K562 (cell line): ENCODE results near the gene LY6G6C. TPM values are rescaled to one million over a fixed set of nuclear protein-coding genes. Genes with fewer than 3 reads are reported as not detected.

Experiments used
- ATF3 ChIP-seq, 2 experiments: fragments of 450-650 bp in 1 of 2; sonication (generic) in 1 of 2; formaldehyde crosslinking in 1 of 2; IDR thresholded peaks in 1 of 2; conservative IDR thresholded peaks in 1 of 2; 2 replicates each; pipeline versions ENCODE4 v1.6.1 to v1.8.1; 2016 to 2023; ENCODE audit warnings: mild to moderate bottlenecking in 2 of 2, moderate library complexity in 2 of 2, inconsistent platforms in 1 of 2, missing genetic modification reagents in 1 of 2
- BCOR ChIP-seq: fragments of 450-650 bp; IDR thresholded peaks from 2 replicates; pipeline ENCODE4 v1.6.1; 2016
- DACH1 ChIP-seq: fragments of 450-650 bp; IDR thresholded peaks from 2 replicates; pipeline ENCODE4 v1.6.1; 2018; ENCODE audit not compliant: partially characterized antibody
- DDX20 ChIP-seq: fragments of 450-650 bp; IDR thresholded peaks from 2 replicates; pipeline ENCODE4 v1.6.1; 2016; ENCODE audit warnings: missing genetic modification characterization, low read depth, mild to moderate bottlenecking, missing compliant biosample characterization, moderate library complexity
- ELF2 ChIP-seq: fragments of 250-450 bp; sonication (Bioruptor Pico); IDR thresholded peaks from 2 replicates; pipeline ENCODE4 v1.5.0; 2021; ENCODE audit warnings: mild to moderate bottlenecking
- HMGXB4 ChIP-seq: sonication (generic); formaldehyde crosslinking; IDR thresholded peaks from 2 replicates; pipeline ENCODE4 v1.8.1; 2023; ENCODE audit warnings: mild to moderate bottlenecking, missing genetic modification reagents
- POLR2A ChIP-seq: fragments of 450-650 bp; conservative IDR thresholded peaks from 2 replicates; pipeline ENCODE4 v1.6.1; 2016
- POLR3A ChIP-seq: IDR thresholded peaks from 2 replicates; pipeline ENCODE4 v1.6.1; 2011; ENCODE audit warnings: borderline replicate concordance, mild to moderate bottlenecking, moderate library complexity; ENCODE audit not compliant: insufficient read length, insufficient read depth; ENCODE audit errors: extremely low read depth
- RUNX1 ChIP-seq: sonication (generic); IDR thresholded peaks from 2 replicates; pipeline ENCODE4 v1.6.1; 2016; ENCODE audit warnings: antibody characterized with exemption, low read depth
- SOX6 ChIP-seq: fragments of 450-650 bp; IDR thresholded peaks from 2 replicates; pipeline ENCODE4 v1.6.1; 2014; ENCODE audit warnings: mild to moderate bottlenecking
- YY1 ChIP-seq, 3 experiments: IDR thresholded peaks; 2 replicates each; pipeline ENCODE4 v1.6.1; 2011; ENCODE audit warnings: low read length in 2 of 3, mild to moderate bottlenecking in 2 of 3, moderate library complexity in 2 of 3, borderline replicate concordance in 1 of 3, control low read depth in 1 of 3, low read depth in 1 of 3; ENCODE audit not compliant: insufficient read depth in 3 of 3, insufficient replicate concordance in 2 of 3, control insufficient read depth in 1 of 3, insufficient read length in 1 of 3; ENCODE audit errors: extremely low read depth in 1 of 3
- ZNF175 ChIP-seq: fragments of 200-800 bp; sonication (Bioruptor generic); IDR thresholded peaks from 2 replicates; pipeline ENCODE4 v1.6.1; 2016; ENCODE audit warnings: low read depth, mild to moderate bottlenecking, missing genetic modification characterization, missing compliant biosample characterization
- ZNF57 ChIP-seq: fragments of 450-650 bp; formaldehyde crosslinking; IDR thresholded peaks from 2 replicates; pipeline ENCODE4 v1.4.0; 2020; ENCODE audit warnings: mild to moderate bottlenecking, moderate library complexity
- ZNF592 ChIP-seq: fragments of 450-650 bp; IDR thresholded peaks from 2 replicates; pipeline ENCODE4 v1.6.1; 2017; ENCODE audit warnings: antibody characterized with exemption, mild to moderate bottlenecking
- polyA plus RNA-seq, 8 experiments: library from polyadenylated mRNA; depleted of rRNA in 4 of 8; stranded (reverse) in 5 of 8; unstranded in 3 of 8; fragments of >200 nt; fragmentation: Nextera tagmentation in 2 of 8; fragmentation: Illumina TruSeq in 1 of 8; extraction: Ambion mirVana in 2 of 8; extraction: Trizol in 1 of 8; gene quantifications; 2 replicates each; pipeline versions ENCODE4 v1.2.1 to v1.2.3, GENCODE V29; 2011 to 2014; ENCODE audit warnings: inconsistent platforms in 1 of 8, missing spikeins in 1 of 8
- total RNA-seq, 7 experiments: library from RNA; depleted of rRNA in 6 of 7; stranded (reverse); fragments of >200 nt in 6 of 7; fragmentation: Illumina TruSeq in 2 of 7; extraction: Trizol in 2 of 7; gene quantifications; 2 replicates each; pipeline versions ENCODE4 v1.2.1 to v1.2.3, GENCODE V29; 2011 to 2021; ENCODE audit warnings: low replicate concordance in 1 of 7
- TF ChIP-seq, protein P1 (sequence below): sonication (generic); IDR thresholded peaks from 2 replicates; pipeline ENCODE4 v1.6.1; 2016
- TF ChIP-seq, protein P2 (sequence below): fragments of 250-450 bp; sonication (Bioruptor Pico); IDR thresholded peaks from 2 replicates; pipeline ENCODE4 v1.9.0; 2021; ENCODE audit warnings: mild to moderate bottlenecking, inconsistent platforms

LY6G6C gene
- total and polyA plus RNA-seq, 9 of the 15 experiments (the other 6 are each of a cell fraction or from before 2014, with no cell fraction given), result 0.06 to 0.20 TPM; not detected in 7

GRCh38 chr6:31687321-31687720, 34.2 kb downstream of the LY6G6C start (continued):
- TF ChIP-seq RUNX1 (peak; percentile 27), ATF3 (IDR thresholded peaks at IDR 0.05) (no peak), ATF3 (CRISPR knock-in tag; conservative IDR thresholded peaks at IDR 0.05) (no peak), HMGXB4 (no peak), BCOR (no peak), ELF2 (CRISPR knock-in tag) (no peak), SOX6 (no peak), ZNF592 (no peak), POLR3A (no peak), ZNF175 (CRISPR knock-in tag) (no peak), ZNF57 (no peak), DDX20 (tag) (no peak), YY1 (IDR thresholded peaks at IDR 0.05; ENCODE audit: borderline replicate concordance in 1 of 3, control insufficient read depth in 1 of 3, extremely low read depth in 1 of 3, insufficient read depth in 3 of 3, insufficient read length in 1 of 3, insufficient replicate concordance in 2 of 3, low read depth in 1 of 3, low read length in 2 of 3) (peak in 1 of 3 experiments; percentile 25), DACH1 (no peak), POLR2A (no peak; the same call in 1 of the 2 replicates)
- TF ChIP-seq, protein P1, sequence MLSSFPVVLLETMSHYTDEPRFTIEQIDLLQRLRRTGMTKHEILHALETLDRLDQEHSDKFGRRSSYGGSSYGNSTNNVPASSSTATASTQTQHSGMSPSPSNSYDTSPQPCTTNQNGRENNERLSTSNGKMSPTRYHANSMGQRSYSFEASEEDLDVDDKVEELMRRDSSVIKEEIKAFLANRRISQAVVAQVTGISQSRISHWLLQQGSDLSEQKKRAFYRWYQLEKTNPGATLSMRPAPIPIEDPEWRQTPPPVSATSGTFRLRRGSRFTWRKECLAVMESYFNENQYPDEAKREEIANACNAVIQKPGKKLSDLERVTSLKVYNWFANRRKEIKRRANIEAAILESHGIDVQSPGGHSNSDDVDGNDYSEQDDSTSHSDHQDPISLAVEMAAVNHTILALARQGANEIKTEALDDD, result no peak
- TF ChIP-seq, protein P2, sequence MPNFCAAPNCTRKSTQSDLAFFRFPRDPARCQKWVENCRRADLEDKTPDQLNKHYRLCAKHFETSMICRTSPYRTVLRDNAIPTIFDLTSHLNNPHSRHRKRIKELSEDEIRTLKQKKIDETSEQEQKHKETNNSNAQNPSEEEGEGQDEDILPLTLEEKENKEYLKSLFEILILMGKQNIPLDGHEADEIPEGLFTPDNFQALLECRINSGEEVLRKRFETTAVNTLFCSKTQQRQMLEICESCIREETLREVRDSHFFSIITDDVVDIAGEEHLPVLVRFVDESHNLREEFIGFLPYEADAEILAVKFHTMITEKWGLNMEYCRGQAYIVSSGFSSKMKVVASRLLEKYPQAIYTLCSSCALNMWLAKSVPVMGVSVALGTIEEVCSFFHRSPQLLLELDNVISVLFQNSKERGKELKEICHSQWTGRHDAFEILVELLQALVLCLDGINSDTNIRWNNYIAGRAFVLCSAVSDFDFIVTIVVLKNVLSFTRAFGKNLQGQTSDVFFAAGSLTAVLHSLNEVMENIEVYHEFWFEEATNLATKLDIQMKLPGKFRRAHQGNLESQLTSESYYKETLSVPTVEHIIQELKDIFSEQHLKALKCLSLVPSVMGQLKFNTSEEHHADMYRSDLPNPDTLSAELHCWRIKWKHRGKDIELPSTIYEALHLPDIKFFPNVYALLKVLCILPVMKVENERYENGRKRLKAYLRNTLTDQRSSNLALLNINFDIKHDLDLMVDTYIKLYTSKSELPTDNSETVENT (CRISPR knock-in tag), result 0 out of 2 replicates have a peak, but pooled peaks have one; percentile 27
